ENCODE measurements around the gene RPUSD3.

Gene RPUSD3

DNA sequence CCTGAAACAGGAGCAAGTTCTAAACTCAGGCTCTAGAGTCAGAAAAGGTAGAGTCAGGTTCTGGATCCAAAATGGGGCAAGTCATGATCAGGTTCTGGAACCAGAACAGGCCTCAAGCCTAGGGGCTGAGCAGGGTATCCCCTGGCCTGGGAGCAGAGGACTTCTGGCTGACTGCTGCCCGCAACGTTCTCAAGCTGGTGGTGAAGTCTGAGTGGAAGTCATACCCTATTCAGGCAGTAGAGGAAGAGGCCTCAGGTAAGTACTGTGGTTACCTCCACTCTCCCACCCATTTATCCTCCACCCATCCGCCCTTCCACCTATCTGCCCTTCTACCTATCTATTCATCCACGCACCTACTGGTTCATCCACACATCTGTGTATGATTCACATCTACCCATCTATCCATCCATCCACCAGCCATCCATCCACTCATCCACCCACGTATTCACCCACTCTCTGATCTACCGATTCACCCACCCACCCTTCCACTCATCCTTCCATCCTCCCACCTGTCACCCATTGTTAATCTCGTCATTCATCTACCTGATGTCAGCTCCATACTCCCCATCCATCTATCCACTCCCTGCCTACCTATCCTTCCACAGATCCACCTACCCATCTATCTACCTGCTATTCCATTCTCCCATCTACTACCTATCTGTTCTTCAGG lies 25.0 kb downstream of the RPUSD3 start:
- no peak for TF ChIP-seq ZBTB7A (IDR thresholded peaks at IDR 0.05; ENCODE audit: low read depth)
- TF ChIP-seq, protein P1, sequence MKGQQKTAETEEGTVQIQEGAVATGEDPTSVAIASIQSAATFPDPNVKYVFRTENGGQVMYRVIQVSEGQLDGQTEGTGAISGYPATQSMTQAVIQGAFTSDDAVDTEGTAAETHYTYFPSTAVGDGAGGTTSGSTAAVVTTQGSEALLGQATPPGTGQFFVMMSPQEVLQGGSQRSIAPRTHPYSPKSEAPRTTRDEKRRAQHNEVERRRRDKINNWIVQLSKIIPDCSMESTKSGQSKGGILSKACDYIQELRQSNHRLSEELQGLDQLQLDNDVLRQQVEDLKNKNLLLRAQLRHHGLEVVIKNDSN (IDR thresholded peaks at IDR 0.05) = no peak
- TF ChIP-seq RAD21 (IDR thresholded peaks at IDR 0.05; ENCODE audit: low read depth) = no peak
- TF ChIP-seq TAF1 (IDR thresholded peaks at IDR 0.05; ENCODE audit: low read depth) = no peak
- no peak for TF ChIP-seq EP300 (IDR thresholded peaks at IDR 0.05; ENCODE audit: borderline replicate concordance)
- TF ChIP-seq, protein P2, sequence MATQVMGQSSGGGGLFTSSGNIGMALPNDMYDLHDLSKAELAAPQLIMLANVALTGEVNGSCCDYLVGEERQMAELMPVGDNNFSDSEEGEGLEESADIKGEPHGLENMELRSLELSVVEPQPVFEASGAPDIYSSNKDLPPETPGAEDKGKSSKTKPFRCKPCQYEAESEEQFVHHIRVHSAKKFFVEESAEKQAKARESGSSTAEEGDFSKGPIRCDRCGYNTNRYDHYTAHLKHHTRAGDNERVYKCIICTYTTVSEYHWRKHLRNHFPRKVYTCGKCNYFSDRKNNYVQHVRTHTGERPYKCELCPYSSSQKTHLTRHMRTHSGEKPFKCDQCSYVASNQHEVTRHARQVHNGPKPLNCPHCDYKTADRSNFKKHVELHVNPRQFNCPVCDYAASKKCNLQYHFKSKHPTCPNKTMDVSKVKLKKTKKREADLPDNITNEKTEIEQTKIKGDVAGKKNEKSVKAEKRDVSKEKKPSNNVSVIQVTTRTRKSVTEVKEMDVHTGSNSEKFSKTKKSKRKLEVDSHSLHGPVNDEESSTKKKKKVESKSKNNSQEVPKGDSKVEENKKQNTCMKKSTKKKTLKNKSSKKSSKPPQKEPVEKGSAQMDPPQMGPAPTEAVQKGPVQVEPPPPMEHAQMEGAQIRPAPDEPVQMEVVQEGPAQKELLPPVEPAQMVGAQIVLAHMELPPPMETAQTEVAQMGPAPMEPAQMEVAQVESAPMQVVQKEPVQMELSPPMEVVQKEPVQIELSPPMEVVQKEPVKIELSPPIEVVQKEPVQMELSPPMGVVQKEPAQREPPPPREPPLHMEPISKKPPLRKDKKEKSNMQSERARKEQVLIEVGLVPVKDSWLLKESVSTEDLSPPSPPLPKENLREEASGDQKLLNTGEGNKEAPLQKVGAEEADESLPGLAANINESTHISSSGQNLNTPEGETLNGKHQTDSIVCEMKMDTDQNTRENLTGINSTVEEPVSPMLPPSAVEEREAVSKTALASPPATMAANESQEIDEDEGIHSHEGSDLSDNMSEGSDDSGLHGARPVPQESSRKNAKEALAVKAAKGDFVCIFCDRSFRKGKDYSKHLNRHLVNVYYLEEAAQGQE (IDR thresholded peaks at IDR 0.05; ENCODE audit: low read depth) = no peak
- no peak for TF ChIP-seq TEAD4 (IDR thresholded peaks at IDR 0.05)
- no peak for TF ChIP-seq EGR1 (IDR thresholded peaks at IDR 0.05)
- TF ChIP-seq, protein P3, sequence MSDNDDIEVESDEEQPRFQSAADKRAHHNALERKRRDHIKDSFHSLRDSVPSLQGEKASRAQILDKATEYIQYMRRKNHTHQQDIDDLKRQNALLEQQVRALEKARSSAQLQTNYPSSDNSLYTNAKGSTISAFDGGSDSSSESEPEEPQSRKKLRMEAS (IDR thresholded peaks at IDR 0.05) = no peak
- TF ChIP-seq FOXM1 (IDR thresholded peaks at IDR 0.05; ENCODE audit: borderline replicate concordance, low read depth) = no peak
- no peak for TF ChIP-seq TCF12 (IDR thresholded peaks at IDR 0.05; ENCODE audit: low read depth)
- no peak for TF ChIP-seq CEBPB (IDR thresholded peaks at IDR 0.05)
- TF ChIP-seq NFIC (IDR thresholded peaks at IDR 0.05) = no peak
- TF ChIP-seq CREB1 (IDR thresholded peaks at IDR 0.05; ENCODE audit: low read depth) = no peak
- TF ChIP-seq YY1 (IDR thresholded peaks at IDR 0.05; ENCODE audit: low read depth) = no peak

DNA sequence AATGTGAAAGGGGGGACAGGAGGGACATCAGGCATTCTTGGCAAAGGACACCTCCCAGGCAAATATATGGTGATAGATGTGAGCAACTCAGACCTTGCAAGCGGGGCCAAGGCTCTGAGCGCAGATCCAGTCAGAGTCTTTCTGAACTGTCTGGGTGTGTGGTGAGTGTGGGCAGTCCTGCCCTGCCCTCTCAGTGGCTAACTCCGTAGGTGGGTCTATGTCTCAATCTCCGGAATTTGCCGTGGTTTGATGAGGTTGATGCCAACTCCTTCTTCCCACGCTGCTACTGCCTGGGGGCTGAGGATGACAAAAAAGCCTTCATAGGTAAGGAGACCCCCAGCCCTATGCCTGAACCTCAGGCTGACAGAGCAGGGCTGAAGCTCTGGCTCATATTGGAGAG lies 26.4 kb downstream of the RPUSD3 start:
- no peak for TF ChIP-seq FOXM1 (IDR thresholded peaks at IDR 0.05; ENCODE audit: borderline replicate concordance, low read depth)
- TF ChIP-seq CEBPB (IDR thresholded peaks at IDR 0.05) = no peak
- TF ChIP-seq EP300 (IDR thresholded peaks at IDR 0.05; ENCODE audit: borderline replicate concordance) = no peak
- TF ChIP-seq NFIC (IDR thresholded peaks at IDR 0.05) = no peak
- TF ChIP-seq, protein P1 (IDR thresholded peaks at IDR 0.05) = no peak
- no peak for TF ChIP-seq TAF1 (IDR thresholded peaks at IDR 0.05; ENCODE audit: low read depth)
- TF ChIP-seq, protein P2 (IDR thresholded peaks at IDR 0.05; ENCODE audit: low read depth) = no peak
- no peak for TF ChIP-seq YY1 (IDR thresholded peaks at IDR 0.05; ENCODE audit: low read depth)
- TF ChIP-seq RAD21 (IDR thresholded peaks at IDR 0.05; ENCODE audit: low read depth) = no peak

DNA sequence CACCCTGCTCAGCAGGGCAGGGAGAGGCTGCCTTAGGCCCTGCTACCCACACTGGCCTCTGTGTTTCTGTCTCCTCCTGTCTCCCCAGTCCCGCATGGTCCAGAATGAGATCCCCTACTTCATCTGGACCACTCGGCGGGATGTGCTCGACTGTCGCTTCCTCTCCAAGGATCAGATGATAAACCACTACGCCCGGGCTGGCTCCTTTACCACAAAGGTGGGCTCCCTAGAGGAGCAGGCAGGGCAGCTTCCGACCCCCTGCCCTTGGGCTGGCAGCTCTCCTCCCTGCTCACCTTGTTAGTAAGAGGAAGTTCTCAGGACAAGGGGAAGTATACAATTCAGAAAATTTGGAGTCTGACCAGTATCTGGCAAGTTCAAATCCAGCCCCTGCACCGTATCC lies 27.8 kb downstream of the RPUSD3 start:
- no peak for TF ChIP-seq TEAD4 (IDR thresholded peaks at IDR 0.05)
- no peak for TF ChIP-seq TAF1 (IDR thresholded peaks at IDR 0.05; ENCODE audit: low read depth)
- no peak for TF ChIP-seq RAD21 (IDR thresholded peaks at IDR 0.05; ENCODE audit: low read depth)
- no peak for TF ChIP-seq TCF12 (IDR thresholded peaks at IDR 0.05; ENCODE audit: low read depth)
- TF ChIP-seq, protein P2 (IDR thresholded peaks at IDR 0.05; ENCODE audit: low read depth) = no peak
- TF ChIP-seq EP300 (IDR thresholded peaks at IDR 0.05; ENCODE audit: borderline replicate concordance) = no peak
- no peak for TF ChIP-seq YY1 (IDR thresholded peaks at IDR 0.05; ENCODE audit: low read depth)
- no peak for TF ChIP-seq EGR1 (IDR thresholded peaks at IDR 0.05)
- TF ChIP-seq, protein P3 (IDR thresholded peaks at IDR 0.05) = no peak
- TF ChIP-seq, protein P1 (IDR thresholded peaks at IDR 0.05) = no peak
- TF ChIP-seq CEBPB (IDR thresholded peaks at IDR 0.05) = no peak
